NCI-H1092 treated with DMSO at 0.1 percent for 48 hours (cell line): ENCODE measurements around the gene CACNA1S.
A peak's percentile ranks its signal among the peaks of the same experiment; 100 is the strongest.

Experiments
- DNase-seq: peaks from one replicate; lab custom pipeline; 2025; lab: John Stamatoyannopoulos, UW

The CACNA1S gene

DNA sequence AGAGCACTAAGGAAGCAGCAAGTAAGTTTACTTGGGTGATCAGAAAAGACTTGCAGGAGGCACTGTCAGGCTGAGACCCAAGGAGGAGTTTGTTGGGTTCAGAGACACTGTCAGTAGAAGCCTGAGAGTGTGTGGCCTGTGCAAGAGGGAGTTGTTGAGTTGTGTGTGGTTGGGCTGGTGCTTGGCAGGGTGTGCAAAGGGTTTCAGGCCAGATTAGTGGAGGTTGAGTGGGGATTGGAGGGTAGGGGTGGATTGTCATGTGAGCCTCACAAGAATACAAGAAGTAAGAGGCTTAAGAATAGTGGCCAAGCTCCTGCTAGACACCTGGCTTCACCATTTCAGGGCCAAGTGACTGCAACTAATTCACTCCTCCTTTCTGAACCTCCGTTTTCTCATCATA is 79.8 kb downstream of the CACNA1S start:
- DNase-seq, result no peak

DNA sequence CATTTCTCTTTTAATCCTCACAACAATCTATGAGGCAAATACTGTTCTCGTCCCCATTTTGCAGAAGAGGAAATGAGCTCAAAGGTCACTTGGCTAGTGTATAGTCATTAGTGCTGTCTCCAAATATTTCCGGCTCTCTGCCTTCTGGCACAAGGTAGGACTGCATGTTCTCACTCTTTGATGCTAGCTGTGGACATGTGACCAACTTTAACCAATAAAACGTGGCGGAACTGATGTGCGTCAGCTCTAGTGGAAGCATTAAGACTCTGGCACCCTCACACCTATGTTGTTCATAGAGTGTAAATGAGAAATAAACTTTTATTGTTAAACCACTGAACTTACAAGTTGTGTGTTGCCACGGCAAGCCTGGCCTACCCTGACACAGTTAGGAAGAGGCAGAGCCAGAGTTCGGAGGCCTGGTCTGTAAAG is 83.8 kb downstream of the CACNA1S start:
- DNase-seq, result no peak

DNA sequence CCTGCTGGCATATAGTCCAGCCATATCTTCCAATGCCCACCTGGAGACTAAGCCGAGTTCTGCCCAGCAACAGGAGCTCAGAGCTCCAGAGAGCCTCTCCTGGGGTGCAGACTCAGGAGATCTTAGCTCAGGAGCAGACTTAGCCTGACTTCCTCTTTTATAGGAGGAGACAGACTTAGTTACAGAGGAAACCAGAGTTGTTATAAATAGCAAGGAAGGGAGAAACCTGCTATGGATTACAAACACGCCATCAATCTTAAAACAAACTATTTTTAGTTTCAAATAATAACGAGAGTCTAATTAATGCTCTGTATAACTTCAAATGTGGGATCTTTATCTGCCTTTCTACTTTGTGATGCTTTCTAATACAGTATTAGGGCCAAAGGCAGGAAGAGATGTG is 85.4 kb downstream of the CACNA1S start:
- no peak for DNase-seq

DNA sequence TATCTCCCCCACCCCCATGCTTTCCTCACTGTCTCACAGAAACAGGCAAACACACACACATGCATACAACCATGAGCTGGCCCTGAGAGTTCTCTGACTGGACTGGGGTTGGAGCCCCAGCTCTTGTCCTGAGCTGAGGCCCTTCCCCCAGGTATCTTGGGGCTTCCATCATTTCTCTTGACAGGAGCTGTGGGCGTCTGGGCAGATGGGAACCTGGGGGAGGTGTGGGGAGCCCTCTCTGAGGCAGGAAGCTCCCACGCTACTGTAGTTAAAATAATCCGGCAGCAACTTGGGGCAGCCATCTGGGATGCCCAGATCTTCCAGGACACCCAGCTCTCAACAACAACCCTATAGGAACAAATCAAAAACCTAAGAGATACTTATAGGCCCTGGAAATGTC is 86.0 kb downstream of the CACNA1S start:
- DNase-seq, result no peak

DNA sequence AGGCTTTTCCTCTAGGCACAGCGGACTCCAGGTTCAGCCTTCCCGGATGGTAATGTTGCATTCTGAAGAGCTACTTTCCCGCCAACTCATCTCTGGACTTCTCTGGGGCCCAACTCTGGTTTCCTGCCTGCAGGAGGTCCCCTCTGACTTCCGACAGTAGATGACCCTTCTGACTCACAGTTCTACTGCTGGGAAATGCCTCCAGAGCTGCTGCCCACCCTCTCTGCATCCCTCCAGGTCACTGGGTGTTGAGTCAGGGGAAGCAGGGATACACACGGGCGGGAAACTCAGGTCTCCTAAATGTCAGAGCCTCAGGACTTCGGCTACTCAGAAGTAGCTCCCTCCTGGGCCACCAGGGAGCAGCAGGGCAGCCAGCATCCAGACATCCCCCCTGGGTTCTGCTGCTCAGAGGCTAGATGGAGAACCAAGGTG is 86.6 kb downstream of the CACNA1S start:
- DNase-seq, result no peak

DNA sequence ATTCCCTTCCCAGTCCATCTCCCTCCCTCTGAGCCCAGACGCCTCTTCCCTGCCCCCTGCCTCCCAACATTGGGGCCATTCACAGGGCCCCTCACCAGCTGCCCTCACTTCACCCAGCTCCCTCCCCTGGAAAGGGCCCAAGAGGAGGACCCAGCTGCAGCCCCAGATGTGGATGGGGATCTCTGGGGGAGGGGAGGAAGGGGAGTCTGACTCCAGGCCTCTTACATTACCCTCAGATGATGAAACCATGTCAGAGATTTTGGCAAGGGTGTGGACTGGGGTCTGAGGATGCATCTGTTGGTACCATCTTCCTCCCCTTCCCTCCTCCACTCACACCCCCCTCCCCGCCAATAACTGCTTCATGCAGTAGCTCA is 87.6 kb downstream of the CACNA1S start:
- no peak for DNase-seq

DNA sequence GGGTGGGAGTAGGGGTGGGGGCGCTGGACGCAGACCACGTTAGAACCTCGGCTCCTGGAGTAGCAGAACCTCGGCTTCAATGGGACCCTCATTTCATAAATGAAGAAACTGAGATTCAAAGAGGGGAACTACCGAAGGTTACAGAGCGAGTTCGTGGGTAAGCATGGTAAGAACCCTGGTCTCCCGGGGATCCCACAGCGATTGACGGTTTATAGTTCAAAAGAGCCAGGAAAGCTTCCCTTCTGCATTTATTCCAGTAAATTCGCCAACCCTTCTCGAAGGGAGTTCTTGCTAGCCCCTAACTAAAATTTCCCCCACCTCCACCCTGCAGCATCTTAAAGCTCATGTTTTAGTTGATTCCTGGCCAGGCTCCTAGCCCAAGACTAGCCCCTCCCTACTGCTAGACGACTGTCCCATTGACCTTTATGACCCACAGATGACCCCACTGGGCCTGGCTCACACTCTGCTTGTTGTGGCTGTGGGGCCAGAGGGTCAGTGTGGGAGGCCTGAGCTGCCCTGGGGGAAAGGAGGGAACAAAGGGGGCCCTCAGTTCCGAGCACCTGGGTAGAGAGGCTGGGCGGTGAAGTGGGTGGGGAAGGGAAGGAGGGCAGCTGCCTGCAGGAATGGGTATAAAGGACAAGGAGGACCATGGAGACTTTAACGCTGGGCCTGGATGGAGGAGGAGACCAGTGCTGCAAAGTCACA is 88.2 kb downstream of the CACNA1S start:
- no peak for DNase-seq

DNA sequence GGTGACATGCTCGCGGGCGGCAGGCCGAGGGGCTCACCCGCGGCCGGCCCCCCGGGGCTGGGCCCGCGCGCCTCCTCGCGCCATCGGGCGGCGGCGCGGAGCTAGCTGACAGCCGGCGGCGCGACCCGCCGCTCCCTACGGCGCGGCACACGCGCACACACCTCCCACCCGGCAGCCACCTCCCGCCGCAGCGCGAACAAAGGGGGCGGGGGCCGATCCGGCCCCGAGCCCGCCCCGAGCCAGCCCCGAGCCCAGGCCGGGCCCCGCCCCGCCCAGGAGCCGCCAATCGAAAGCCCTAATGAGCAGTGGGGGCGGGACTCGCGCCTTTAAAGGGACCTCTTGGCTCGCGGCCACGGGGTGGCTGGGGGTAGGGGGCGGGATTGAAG is 88.7 kb downstream of the CACNA1S start, which contains the start of gene KIF21B:
Gene KIF21B, minus strand, starts transcription at position 198 of the 386 bp plus-strand sequence. CDS start 331 bp downstream, outside the sequence.
- DNase-seq, result peak; percentile 88

DNA sequence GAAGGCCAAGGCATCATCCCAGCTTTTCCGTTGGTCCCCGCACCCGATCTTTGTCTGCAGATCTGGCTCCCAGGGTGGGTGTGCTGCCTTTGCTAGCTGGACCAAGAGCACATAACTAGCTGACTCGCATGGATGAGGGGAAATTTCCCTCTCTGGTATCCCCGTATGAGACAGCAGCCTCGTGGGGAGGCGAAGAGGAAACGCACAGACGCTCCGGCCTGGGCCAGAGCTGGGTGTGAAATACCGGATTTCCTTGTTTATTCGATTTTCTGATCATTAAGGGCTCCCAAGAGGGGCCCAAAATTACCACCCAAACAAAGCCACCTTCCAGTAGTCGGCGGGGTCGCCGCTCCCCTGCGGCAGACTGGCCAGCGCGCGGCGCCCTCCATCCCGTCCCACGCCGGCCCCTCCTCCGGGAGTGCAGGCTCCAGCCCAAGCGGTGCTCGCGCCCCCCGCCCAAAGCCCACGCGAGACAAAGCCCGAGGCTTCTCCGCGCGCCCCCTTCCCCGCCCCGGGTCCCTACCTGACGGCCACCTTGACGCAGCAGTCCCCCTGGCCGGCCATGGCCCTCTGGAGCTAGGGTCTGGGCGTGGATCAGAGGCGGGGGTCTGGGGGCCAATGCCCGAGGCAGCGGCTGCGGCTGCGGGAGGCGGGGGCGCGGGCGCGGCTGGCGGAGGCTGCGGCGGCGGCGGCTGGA is 89.3 kb downstream of the CACNA1S start:
- DNase-seq, result no peak

DNA sequence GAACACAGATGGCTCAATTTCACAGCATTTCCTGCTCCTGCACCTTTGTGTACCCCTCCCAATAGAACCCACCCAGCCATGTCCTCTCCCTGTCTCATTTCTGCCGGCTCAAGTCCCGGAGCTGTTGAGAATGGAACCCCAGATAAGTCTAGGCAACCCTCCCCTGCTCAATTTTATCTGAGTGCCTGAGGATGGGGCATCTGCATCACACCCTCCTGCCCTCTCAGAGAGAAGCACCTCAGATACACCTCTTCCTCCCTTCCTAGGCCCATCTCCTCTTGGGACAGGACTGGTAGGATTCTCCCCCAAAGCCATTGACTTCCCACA is 89.8 kb downstream of the CACNA1S start:
- peak; percentile 22 for DNase-seq

DNA sequence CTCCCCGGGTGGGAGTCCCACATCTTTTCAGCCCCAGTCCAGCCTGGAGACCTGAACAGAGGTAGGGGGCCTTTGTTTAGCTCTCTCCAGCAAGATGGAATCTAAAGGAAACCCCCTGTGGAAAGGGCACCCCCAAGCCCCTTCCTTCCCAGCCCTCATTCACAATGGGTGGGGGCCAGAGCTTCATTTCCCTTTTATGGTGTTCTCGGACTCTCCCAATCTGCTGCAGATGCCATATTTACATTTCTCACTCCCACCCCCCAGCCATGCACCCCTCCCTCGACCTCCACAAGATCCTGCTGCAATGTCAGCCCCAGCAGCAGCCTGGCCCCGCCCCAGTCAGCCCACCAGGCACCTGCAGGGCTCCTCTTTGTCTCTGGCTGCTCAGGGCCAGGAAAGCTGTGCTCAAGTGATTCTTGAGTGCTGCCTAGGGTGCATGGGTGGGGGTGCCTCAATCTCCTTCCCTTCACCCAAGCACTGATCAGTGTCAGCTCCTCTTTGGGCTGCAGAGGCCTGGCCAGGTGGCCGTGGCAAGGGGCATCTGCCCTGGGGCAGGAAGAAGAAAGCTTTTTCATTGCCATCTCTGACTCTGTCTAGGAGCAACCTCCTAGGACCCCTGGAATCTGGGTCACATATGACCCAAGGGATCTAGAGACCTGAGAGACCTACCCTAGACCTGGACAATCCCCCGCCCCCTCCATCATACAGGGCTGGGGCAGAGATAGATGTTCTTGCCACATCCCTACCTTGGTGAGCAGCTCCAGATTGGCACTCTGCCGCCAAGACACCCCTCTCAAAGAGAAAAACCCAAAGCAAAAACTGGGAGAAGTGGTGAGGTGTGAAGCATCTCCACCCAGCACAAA is 90.4 kb downstream of the CACNA1S start:
- peak; percentile 18 for DNase-seq

DNA sequence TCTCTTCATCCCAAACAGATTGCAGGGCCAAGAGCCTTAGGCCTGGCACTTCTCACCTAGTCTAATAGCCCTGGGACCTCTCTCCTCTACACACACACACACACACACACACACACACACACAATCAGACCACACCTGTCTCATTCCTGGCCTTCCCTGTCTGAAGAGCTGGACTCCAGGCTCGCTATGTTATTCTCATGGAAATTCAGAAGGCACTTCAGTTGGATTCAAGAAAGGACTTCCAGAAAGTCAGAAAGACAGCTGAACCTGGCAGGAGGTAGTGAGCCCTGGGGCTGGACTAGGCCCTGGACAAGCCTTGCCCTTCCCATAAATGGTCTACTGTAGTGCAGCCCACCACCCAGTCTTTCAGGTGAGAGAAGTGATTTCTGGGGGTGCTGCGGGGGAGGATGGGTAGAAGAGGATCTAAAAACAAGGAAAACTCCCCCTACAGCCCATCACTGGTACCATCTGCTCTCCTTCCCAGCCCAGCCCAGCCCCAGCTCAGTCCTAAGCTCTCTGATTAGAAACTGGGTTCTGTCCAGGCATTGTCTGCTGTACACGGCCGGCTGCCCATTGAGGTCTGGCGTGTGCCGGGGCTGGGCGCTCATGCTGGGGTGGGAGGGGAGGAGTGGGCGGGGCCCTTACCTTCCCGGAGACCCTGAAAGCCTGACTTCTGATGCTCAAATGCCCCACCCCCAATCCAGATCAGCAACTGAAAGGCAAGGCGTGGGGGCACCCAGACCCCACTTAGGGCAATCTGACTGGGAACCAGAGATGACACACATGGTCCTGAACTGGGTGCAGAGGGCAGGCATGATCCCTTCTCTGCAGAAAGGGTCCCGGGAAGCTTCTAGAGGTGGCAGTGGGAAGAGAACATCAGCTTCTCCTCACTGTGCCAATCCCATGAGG is 91.3 kb downstream of the CACNA1S start:
- peak; percentile 48 for DNase-seq

DNA sequence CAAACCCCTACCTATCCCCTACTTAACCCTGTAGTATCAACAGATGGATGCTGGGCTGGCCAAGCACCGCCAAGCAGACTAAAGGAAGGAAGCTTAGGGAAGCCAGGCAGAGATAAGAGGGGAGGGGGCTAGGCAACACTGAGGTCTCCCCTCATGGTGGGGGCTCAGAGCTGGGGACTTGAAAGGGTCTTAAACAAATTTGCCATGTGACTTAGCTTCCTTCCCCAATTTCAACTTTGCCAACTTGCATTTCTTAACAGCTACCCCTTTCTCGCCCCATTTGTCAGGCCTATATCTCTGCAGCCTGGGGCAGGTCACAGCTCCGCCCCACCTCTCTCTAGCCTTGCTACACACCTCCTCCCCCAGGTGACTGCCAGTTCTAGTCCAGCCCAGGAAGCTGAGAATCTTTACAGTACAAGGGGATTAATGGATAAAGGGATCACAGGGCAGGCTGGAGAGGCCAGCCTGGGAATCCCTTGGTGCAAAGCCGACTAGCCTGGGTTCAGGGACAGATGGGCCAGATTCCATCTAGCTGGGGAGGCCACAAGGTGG is 92.1 kb downstream of the CACNA1S start:
- DNase-seq, result no peak

DNA sequence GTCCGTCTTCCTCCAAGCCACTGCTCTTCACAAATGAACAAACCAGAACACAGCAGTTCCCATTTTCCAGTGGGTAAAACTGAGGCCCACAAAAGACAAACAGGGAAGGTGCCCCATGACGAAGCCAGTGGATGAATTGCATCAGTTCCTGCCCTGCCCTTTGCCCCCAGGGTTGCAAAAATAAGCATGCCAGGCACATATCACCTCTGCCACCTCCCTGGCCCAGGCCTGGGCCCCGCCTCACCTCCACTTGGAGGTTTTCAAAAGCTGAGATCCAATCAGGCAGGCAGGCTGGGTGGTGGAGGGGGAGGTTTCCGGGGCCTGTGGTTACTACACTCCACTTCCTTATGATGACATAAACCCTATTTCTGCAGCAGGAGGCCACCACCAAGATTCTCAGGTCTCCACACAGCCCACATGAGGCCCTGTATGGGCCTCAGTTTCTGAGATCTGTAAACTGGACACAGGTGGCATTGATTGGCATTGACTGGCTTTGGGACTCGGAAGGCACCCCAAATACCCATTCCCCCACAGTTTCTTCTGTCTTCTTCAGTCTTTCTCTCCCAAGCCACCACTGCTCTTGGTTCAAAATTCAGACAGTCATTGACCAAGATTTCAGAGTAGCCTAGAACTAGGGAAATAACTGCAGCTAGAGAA is 92.8 kb downstream of the CACNA1S start:
- no peak for DNase-seq

DNA sequence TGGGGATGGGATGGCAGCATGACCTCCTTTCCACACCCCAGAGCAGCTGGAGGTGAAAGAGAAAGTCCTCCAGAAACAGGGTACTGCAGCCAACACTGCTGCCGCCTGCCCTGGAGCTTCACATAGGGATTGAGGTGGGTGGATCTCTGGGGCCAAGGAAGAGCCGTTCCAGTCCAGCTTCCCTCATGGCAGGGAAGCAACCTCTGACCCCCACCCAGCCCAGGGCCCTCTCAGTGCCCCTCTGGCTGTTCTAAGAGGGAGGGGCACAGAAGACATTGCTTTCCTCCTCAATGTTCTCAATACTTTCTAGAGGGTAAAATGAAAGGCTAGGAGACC is 94.4 kb downstream of the CACNA1S start:
- DNase-seq, result no peak

DNA sequence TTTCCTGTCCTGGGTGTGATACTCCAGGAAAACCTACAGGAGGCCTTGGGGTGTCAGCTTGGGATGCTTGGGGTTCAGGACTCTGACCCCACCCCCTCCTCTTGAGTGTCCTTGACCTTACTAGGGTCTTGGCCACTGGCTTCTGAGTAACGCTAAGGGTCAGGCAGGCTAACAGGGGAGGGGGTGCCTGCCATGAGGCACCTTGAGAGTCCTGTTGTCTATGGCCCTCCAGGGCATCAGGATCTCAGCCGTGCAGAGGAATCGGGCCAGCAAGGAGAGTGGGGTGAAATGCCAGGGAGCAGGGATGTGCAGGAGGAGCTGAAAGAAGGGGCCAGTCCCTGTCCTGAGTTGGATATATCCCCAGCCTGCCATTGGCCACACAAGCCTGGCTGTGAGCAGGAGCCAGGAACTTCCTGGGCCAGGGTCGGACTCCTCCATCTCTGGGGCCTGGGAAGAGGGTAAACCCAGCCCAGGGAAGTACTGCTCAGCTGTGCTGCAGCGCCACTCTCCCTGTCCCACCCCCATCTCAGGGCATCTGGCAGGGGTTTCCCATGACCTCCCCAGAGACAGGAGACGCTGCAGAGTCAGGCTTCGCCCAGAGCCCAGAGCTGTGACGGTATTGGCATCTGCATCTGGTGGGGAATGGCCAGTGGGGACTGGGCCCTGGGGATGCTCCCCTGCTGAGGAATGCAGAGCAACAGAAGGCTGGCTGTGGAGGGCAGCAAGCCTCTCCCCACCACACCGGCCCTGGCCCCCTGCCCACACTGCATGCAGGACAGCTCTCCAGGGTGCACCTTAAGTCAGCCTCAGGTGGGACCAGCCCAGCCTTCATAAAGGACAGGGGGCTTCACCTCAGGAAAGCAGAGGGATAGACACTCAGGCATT is 95.0 kb downstream of the CACNA1S start:
- no peak for DNase-seq

DNA sequence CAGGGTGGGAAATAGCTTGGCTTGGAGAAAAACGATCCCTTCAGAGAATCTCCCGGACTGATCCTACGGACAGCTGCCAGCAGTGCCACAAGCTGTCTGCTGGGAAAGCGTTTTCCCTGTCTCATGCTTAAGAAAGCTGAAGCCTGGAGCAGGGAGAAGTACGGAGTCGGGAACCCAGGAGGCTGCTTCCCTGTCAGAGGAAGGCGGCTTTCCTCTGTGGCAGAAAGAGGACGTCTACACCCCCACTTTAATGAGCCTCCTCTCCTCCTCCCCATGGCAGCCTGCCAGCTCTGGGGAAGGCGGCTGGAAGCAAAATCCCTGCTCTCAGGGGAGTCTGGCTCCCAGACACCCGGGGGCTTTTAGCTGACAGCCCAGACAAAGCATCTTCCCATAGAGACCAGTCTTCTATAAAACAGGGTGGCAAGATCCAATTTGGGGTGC is 96.0 kb downstream of the CACNA1S start:
- DNase-seq, result peak; percentile 85

DNA sequence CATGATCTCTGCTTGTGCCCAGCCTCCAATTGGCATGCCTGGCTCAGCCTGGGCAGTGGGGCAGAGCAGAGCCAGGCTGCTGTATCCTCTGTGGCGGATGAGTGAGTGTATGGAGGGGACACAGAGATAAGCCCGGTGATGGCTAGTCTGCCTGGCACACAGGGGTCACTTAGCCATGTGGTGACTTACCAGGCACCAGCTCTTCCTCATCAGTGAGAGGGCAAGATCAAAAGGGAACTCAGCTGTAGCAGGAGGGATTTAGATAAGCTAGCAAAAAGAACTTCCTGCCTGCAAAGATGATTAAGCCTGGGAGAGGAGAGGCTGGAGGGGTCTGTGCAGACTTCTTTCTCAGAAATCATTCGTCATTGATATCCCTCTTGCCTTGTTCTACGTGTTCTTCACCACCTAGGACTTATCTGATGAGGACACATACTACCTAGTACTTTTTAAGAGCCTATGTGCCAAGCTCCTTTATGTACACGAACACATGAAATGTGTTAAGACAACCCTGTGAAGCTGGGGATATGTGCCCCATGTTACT is 96.6 kb downstream of the CACNA1S start:
- no peak for DNase-seq

DNA sequence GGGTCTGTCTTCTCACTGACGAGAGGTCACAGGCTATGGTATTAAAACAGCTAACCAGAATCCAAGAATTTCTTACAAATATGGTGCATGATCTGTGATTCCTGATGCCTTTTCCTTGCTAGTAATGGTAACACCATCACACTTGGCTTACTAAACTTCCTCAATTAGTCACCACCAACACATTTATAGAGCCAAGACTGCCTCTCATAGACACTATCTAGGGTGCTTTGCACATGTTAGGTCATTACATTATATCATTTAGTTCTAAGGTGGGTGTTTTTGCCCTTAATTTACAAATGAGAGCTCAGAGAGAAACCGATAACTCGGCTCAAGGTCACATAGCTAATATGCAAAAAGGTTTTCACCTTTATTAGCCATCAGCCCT is 97.4 kb downstream of the CACNA1S start:
- no peak for DNase-seq
